CD4-positive, alpha-beta T cell treated with Interleukin-17A for 1 hour (primary cell): Measurements from ENCODE around the gene SPATS2L.

Experiments
- DNase-seq: peaks from one replicate; pipeline ENCODE4 v3.0.0-alpha.2; 2020

The SPATS2L gene

DNA sequence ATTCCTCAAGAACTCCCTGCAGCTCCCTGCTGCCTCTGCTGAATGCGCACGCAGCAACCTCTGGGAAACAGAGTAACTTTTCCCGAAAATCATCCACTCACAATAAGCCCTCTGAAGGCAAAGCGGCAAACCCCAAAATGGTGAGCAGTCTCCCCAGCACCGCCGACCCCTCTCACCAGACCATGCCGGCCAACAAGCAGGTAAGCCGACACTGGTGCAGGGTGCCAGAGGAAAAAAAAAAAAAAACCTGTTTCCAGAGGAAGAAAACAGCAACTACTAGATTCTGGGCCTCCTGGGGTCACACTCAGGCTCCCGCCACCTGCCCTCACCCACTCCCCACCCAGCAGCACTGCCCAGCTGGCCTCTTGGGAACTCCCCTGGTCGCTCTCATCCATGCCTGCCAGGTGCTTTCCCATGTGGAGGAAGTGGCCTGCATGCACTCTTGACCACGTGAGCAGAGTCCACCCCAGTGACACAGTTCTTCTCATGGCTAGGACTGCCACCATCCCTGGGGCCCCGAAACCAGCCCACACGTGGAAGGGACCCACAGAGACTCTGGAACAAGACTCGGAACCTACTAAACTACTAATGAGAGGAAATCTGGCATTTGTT is 166.5 kb downstream of the SPATS2L start:
- DNase-seq, result no peak

DNA sequence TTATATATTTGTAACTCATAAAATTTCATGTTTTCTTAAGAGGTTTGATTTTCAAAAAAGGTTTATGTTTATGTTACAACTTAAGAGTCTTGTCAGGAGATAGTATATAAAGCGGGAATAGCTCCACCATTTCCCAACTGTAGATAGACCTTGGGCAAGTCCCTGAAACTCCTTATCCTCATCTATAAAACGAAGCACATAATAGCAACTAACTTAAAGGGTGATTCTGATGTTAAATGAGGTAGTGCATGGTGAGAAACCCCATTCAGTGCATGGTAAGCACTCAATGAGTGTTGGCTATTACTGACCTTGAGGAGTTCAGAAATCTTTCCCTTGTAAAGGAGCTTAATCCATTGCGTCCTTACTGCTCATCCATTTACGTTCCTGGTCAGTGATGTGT is 169.3 kb downstream of the SPATS2L start:
- DNase-seq, result no peak

DNA sequence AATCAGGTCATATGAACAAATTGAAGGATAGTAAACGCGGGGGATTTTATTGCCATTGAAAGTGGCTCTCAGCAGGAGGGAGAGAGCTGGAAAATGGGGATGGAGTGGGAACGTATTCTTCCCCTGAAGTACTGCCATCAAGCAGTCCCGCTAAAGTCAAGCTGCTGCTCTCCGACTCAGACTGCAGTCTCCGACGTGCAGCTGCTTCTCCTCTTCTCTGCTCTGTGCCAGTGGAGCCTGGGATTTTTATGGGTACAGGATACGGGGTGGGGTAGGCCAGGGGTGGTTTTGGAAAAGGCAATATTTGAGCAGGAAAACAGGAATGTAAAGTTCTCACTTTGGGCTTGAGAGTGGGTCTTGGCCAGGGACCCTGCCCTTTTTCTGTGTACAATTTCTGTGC is 170.3 kb downstream of the SPATS2L start:
- DNase-seq, result no peak

DNA sequence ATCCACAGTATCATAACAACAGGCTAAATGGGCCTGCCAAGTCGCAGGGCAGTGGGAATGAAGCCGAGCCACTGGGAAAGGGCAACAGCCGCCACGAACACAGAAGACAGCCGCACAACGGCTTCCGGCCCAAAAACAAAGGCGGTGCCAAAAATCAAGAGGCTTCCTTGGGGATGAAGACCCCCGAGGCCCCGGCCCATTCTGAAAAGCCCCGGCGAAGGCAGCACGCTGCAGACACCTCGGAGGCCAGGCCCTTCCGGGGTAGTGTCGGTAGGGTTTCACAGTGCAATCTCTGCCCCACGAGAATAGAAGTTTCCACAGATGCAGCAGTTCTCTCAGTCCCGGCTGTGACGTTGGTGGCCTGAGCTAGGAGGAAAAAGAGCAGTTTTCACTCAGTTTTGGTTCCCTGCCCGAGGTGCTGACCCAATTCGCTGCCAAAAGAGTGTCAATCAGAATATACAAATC is 171.2 kb downstream of the SPATS2L start:
- DNase-seq, result no peak

DNA sequence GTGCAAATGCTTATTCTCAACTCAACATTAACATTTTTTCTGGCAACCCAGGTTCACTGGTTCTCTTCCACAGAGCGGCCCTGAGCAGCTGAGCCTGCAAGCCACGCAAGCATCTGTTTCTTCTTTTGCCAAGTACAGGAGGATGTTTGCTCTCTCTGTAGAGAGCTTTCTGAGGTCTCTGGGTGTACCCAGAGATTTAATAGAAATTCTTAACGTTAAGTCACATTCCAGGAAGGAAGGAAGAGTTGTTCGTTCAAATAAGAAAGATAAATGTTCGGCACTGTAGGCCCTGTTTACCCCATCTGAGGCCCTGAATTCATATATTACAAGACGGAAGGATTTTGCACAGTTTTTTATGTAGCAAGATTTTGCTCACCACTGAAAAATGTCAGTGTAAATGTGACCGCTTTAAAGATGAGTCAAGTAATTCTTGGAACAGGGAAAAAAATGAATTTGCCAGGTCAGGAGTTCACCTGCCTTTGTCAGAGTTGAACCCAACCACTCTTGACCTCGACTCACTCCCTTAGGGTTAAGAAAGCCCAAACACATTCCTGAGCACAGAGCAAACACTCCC is 173.3 kb downstream of the SPATS2L start:
- DNase-seq, result no peak

DNA sequence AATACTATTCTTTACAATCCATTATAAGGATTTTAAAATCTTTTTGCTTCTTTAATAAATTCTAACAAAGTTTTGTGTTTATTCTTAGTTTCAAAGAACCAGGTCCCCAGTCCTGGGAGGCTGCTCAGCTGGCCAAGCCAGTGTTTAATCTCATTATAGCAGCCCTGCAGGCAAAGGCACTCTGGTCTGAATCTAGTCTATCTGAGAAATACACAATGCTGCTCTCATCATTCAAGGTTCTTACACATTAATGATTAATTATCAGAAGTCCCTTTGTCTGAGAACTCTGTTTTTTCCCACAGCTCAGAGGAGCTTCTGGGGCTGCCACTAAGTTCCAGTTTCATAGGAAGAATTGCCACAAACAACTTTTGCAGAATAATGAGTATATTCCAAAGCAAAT is 175.7 kb downstream of the SPATS2L start:
- no peak for DNase-seq

DNA sequence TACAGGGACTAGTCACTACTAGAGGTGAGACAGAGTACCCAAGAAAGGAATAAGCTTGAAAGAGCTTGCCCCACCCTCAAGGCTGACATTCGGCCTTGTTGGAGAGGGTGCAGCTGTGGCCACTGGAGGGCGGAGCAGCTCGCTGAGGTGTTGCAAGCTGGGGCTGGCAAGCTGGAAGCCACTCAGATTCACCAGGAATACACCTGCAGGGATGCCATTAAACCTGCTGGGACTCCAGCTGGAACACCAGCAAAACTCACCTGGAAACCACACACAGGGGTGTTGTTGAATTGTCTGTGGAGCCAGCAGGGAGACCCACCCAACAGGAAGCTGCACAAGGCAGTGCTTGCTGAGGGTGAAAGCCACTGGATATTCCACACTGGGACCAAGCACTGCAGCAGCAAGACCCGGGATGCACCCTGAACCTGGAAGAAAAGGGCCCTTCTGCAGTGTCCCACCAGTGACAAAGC is 177.3 kb downstream of the SPATS2L start:
- no peak for DNase-seq

DNA sequence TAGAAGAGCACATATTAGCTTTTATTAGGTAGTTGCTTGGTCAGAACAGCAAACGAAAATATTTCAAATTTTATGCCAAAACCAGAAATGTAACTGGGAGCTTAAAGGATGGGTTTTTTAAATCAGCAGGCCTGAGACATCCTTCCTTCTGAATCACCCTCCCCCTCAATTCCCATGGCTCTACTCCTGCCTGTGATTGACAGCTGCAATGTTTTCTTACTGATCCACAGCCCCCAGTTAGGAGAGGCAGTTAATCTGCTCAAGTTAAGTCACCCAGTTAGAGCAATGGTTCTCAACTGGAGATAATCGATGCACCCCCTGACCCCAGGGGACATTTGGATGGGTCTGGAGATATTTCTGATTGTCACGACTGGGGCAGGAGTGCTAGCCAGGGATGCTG is 178.4 kb downstream of the SPATS2L start:
- no peak for DNase-seq

DNA sequence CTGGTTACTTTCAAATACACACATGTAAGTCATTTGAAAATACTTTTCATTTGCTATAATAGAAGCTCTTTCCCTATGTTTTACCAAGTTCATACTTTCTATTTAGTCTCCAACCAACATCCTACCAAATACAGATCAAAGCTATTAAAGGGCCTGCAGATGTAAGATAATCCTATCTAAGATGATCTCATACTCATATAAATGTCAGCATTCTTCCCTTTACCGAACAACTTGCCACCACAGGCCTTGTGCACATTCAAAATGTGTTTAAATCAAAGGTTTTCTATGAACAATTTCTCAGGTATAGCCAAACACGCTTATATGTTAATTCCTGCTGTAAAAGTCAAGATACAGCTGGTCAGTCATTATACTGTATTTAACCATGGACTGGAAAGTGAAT is 180.0 kb downstream of the SPATS2L start:
- DNase-seq, result no peak

DNA sequence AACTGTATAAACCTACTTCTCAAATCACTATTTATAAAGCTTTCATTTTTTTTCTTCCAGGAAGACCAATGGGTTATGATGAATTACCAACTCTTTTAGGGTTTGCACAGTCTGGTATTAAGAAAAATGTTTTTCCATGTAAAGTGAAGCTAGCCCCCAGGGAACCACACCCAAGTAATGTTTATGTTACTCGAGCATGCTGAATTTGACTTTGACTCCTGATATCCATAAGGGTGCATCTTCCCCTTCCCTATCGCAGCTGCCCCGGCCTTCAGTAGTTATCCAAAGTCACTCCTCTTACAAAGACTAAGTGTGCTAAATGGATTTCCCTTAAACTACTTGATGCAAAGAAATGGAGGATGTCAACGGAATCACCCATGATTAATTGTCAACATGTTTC is 181.7 kb downstream of the SPATS2L start:
- DNase-seq, result no peak

DNA sequence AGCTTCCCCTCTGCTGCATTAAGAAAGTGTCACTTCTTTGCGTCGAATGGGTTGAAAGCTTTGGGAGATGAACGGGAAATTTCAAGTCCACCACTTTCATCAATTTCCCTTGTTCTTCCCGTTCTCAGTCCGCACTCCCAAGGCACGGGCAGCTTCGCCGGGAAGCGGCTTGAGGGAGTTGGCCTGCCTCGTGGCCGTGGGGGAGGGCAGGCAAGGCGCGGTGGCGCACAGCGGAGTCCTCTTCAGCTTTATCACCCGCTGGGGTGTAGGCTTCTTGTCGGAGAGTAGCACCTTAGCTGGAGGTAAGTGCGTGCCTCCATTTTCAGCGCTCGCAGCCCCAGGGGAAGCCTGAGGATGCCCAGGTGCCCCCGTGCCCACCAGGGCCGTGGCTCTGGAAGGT is 183.5 kb downstream of the SPATS2L start:
- DNase-seq, result no peak

DNA sequence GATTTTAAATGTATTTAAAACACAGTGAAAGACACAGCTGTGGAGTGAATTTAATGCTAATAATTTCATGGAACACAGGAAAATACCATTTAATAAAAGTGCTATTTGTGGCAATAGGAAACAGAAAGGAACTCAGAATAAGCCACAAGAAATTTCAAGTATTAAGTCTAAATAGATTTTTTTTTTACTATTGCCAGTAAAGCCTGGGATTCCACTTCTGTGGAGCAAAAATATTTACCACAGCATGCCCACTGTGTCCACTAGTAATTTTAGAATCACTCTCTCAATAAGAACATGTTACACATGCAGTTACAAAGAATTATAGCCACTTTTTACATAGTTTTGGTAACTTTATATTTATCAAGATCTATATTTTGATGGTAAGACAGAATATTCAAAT is 186.2 kb downstream of the SPATS2L start:
- DNase-seq, result no peak

DNA sequence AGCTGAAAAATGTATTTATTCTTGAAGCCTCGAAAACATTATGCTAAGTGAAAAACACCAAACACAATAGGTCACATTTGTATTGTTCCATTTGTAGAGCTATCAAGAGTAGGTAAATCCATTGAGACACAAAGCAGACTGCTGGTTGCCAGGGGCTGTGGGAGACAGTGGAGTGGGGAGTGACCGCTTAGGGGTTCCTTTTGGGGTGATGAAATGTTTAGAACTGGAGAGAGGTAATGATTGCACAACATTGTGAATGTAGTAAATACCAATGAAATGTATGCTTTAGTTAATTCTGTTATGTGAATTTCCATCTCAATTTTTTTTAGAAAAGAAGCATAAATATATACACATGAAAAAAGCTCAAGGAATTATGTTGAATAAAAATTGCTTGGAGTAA is 187.6 kb downstream of the SPATS2L start:
- DNase-seq, result no peak

DNA sequence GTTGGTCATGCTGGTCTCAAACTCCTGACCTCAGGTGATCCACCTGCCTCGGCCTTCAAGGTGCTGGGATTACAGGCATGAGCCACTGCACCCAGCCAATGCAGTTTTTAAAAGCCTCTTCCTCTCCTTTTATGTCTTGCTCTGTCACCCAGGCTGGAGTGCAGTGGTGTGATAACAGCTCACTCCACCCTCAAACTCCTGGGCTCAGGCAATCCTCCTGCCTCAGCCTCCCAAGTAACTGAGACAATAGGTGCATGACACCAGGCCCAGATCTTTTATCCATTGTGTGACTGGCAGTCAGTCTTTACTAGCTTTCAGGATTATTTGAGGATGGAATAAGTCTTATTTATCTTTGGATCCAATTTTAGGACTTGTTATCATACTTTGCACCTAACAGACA is 190.2 kb downstream of the SPATS2L start:
- no peak for DNase-seq

DNA sequence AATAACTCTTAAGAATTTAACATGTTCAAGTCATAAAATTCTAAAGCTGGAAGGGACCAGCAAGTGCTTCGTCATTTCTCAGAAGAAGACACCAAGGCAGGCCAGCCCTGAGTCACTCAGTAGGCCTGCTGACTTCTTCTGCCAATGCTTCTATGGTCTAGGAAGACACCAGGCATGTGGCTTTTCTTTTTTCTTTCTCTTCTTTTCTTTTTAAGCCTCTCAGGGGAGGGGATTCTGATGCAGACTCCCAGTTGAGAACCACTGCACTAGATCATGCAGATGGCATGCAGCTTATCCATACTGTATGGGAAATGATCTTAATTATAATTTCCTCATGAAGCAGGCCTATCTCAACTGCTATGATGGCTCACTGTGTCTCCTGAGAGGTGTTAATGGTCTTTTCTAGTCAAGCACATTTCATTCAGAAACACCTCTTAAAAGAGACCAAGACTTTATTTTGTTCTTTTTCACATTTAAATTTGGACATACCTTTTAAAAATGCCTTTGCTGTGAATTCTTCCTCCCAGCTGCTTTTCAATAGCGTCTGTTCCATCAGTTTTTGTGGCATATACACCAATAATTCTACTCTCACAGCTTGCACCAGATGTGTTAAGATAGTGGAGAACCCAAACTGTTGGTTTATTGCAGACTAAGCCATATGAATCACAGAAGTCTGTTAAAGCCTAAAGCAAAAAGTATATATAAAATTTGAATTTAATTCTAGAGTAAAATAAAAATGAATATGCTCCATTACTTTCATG is 192.1 kb downstream of the SPATS2L start:
- DNase-seq, result no peak

DNA sequence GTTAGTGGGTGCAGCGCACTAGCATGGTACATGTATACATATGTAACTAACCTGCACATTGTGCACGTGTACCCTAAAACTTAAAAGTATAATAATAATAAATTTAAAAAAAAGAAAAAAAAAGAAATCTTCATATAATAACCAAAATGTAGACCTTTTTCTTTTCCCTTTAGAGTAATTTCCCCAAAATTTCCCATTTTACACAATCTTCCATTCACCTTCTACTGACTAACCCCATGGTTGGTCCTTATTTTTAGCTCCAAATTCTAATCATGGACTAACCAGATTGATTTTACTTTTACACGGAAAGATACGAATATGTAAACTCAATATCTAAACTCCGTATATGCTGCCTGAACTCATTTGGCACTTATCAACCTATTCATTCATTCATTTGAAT is 195.7 kb downstream of the SPATS2L start:
- DNase-seq, result no peak

DNA sequence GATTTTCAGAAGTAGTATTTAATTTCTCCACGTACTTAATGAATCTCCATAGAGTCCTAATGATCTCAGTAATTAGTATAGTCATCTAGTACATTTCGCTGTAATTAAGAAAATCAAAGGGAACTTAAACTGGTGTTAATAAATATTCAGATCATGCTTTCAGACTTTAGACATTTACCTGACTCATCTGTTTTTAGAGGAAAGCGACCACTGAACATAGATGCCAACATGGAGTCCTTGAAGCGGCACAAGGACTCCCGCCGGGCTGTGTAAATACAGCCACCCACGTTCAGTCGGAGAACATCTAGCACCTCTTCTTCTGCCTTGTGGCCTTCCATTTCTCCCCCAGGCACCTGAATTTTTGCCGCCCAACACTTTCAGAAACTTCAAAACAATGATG is 200.2 kb downstream of the SPATS2L start:
- no peak for DNase-seq

DNA sequence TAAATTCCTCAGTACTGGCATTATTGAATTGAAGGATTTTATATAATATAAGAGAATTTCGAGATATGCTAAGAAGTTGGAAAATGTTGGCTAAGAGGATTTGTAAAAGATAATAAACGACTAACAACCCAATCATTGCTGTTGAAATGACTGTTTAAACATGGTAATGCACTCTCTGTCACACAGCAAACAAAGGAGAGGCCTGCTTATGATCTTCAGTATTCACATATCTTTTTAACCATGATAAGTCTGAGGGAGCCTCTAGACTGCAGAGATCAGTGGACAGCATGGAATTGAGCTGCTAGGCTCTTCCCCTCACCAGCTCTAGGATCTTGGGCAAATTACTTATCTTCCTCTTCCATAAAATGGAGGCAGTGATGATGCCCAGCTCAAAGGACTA is 200.7 kb downstream of the SPATS2L start:
- DNase-seq, result no peak

DNA sequence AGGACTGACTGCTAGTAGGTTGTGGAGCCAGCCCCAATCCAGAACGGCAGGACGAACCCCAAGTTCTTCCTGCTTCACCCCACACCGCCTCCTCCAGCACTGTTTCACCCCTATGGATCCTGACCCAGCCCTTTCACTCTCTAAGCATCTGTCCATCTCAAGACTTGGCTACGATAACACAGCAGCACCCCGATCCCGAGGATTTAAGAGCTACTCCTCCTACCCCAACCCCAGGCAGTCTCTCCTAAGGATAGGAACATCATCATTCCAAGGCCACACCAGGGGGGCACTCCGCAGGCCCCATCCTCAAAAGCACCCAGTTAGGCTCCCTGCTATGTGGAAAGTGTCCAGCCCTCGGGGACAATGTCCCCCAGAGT is 202.7 kb downstream of the SPATS2L start:
- DNase-seq, result peak; percentile 5

DNA sequence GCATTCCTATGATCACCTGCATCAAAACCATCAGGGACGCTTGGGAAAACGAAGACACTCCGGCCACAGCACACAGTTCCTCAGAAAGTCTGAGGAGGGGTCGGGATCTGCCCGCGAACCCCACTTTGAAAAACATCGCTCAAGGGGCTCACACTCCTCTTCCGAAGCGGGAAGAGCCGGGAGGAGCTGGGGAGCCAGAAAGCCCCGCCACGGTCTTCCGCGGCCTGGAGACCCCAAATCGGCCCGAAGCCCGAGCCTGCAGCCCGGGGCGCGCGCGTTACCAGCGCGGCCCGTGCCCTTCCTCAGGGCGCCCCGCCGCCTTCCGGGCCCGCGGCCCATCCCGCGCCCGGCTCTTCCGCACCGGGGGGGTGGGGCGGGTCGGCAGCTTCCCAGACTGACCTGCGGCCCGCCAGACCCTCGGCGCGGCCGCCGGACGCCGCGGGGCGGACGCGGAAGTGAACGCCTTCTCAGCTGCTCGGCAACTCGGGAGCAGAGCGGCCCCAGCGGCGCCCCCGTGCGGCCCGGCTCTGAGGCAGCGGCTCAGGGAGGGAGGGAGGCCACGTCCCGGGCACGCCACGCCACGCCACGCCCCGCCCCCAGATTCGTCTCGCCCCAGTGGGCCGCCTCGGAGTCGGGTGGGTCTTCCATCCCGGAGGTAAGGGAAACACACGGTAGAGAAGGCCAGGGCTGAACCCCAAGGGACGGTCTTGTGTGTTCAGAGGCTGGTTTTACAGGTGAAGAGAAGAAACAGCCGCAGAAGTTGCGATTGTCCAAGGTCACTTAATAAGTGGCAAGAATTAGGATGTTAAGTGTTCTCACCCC is 203.3 kb downstream of the SPATS2L start, which contains the start of gene KCTD18:
Gene KCTD18, minus strand, starts transcription at position 457 of the 822 bp plus-strand sequence. CDS start 3,052 bp downstream, outside the sequence.
- peak; percentile 89 for DNase-seq

DNA sequence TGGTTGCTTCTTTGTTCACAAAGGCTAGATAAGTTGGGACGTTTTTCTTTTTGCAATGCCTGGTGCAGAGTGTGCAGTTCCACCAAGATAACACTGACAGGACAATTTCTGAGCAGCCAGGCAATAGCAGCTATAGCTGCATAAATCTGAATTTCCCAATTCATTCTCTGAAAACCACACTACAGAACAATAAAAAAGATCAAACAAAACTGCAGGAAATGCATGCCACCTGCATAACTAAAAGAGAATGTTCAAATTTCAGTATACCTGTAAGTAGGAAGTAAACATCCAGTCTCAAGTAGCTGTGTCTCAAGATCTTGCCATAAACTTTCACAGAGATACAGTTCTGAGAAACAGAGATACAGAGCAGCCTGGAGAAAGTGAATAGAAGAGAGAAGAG is 208.7 kb downstream of the SPATS2L start:
- DNase-seq, result peak; percentile 21

DNA sequence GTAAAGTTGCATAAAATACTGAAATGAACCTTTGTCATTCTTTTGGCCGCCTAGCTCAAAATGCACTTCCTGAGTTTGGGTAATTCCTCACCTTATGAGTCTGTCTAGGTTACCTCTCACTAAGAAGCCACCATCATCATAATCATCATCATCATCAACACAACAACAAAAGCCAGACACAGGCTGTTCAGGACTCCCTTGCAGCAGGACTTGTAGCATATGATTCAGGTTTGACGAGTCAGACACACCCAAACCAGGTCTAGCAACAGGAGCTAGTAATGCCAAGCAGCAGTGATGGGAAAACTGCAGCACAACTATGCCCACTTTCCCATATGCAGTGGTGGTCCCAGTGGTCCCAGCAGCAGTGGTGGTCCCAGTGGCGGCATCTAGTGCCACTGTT is 216.7 kb downstream of the SPATS2L start:
- no peak for DNase-seq

DNA sequence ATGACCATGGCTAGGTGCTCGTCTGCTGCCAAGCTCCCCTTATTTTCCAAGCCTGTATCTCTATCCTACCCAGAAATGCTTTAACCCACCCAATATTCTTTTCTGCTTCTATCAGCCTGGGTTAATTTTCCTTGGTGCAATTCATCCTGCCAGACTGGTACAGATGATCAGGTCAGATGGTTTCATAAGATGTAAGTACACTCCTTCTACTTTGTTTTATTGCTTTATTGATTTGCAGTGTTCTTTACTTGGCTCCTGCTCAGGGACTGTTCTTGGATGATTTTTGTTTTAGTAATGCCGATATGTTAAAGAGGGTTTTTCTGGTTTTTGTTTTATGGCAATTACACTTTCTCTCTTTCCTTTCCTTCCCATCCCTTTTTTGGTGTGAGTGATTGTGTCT is 217.1 kb downstream of the SPATS2L start:
- DNase-seq, result no peak
